Measurements from ENCODE around the gene SLC34A2. TPM values are rescaled to one million over a fixed set of nuclear protein-coding genes. Genes with fewer than 3 reads are reported as not detected.
A peak's percentile ranks its signal among the peaks of the same experiment; 100 is the strongest.

Gene SLC34A2
- total and polyA plus RNA-seq, 4 experiments from 2014 or later, result not detected

DNA sequence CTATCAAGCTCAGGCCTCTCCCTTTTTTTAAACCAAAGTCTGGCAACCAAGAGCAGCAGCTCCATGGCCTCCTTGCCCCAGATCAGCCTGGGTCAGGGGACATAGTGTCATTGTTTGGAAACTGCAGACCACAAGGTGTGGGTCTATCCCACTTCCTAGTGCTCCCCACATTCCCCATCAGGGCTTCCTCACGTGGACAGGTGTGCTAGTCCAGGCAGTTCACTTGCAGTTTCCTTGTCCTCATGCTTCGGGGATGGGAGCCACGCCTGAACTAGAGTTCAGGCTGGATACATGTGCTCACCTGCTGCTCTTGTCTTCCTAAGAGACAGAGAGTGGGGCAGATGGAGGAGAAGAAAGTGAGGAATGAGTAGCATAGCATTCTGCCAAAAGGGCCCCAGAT lies 21.5 kb downstream of the SLC34A2 start:
- no peak overlapping the region for H3K4me3 ChIP-seq (ENCODE audit: low read length in 2 of 2)
- Mint-ChIP-seq H3K9me3 (peaks cover 0 to 3% (median 0%) of the 10 kb centered on the region in 8 donors), H3K27me3 (peaks cover 0 to 4% of the 10 kb centered on the region in 2 donors), H3K36me3 (no peaks in the 10 kb centered on the region), H3K27ac (no peak overlapping the region), H3K4me1 (no peaks in the 10 kb centered on the region), H3K4me3 (no peak overlapping the region)
- ChIA-PET CTCF (ENCODE audit: partially characterized antibody) (no interaction called here), POLR2A (ENCODE audit: partially characterized antibody) (no interaction called here)
- intact Hi-C loops (cut with micrococcal nuclease), result no loop called here
- H3K36me3 ChIP-seq (ENCODE audit: insufficient read depth, low read length), result no peaks in the 10 kb centered on the region
- H3K9me3 ChIP-seq (ENCODE audit: control insufficient read depth in 1 of 2, low read length in 2 of 2), result no peaks in the 10 kb centered on the region
- no peak overlapping the region for H3K27ac ChIP-seq (ENCODE audit: low read depth, low read length)
- DNase-seq, result no peak
- no peaks in the 10 kb centered on the region for H3K27me3 ChIP-seq (ENCODE audit: insufficient read depth, low read length)
- H3K4me1 ChIP-seq (ENCODE audit: insufficient read depth, low read length), result no peaks in the 10 kb centered on the region

DNA sequence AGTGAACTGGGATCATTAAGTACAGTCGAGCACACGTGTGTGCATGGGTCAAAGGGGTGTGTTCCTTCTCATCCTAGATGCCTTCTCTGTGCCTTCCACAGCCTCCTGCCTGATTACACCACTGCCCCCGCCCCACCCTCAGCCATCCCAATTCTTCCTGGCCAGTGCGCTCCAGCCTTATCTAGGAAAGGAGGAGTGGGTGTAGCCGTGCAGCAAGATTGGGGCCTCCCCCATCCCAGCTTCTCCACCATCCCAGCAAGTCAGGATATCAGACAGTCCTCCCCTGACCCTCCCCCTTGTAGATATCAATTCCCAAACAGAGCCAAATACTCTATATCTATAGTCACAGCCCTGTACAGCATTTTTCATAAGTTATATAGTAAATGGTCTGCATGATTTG lies 22.3 kb downstream of the SLC34A2 start:
- no peak overlapping the region for H3K4me3 Mint-ChIP-seq
- H3K27me3 Mint-ChIP-seq, result peaks cover 0 to 4% of the 10 kb centered on the region in 2 donors
- Histone ChIP-seq H3K9me3 (ENCODE audit: control insufficient read depth in 1 of 2, low read length in 2 of 2) (no peaks in the 10 kb centered on the region), H3K36me3 (ENCODE audit: insufficient read depth, low read length) (no peaks in the 10 kb centered on the region), H3K27ac (ENCODE audit: low read depth, low read length) (no peak overlapping the region), H3K4me1 (ENCODE audit: insufficient read depth, low read length) (no peaks in the 10 kb centered on the region), H3K27me3 (ENCODE audit: insufficient read depth, low read length) (no peaks in the 10 kb centered on the region), H3K4me3 (ENCODE audit: low read length in 2 of 2) (no peak overlapping the region)
- POLR2A ChIA-PET (ENCODE audit: partially characterized antibody), result no interaction called here
- peaks cover 0 to 3% (median 0%) of the 10 kb centered on the region in 8 donors for H3K9me3 Mint-ChIP-seq
- DNase-seq, result no peak
- H3K4me1 Mint-ChIP-seq, result no peaks in the 10 kb centered on the region
- intact Hi-C loops (cut with micrococcal nuclease), result no loop called here
- H3K36me3 Mint-ChIP-seq, result no peaks in the 10 kb centered on the region
- CTCF ChIA-PET (ENCODE audit: partially characterized antibody), result no interaction called here
- H3K27ac Mint-ChIP-seq, result no peak overlapping the region

DNA sequence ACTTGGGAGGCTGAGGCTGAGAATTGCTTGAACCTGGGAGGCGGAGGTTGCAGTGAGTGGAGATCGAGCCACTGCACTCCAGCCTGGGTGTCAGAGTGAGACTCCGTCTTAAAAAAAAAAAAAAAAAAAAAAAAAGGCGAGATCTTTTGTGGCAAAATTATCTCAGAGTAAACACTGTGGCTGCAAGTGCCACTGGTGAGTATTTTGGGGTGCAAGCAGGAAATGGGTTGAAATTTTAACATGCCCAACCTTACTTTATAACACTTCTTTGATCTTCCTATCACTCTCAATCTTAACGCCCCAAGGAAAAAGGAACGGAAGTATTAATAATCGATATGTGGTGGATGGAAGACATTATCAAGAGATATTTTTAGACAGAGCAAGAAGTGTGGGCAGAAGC lies 32.1 kb downstream of the SLC34A2 start:
- ChIA-PET POLR2A (ENCODE audit: partially characterized antibody) (no interaction called here), CTCF (ENCODE audit: partially characterized antibody) (no interaction called here)
- Mint-ChIP-seq H3K27me3 (no peaks in the 10 kb centered on the region), H3K36me3 (peaks cover 0 to 2% of the 10 kb centered on the region in 2 donors), H3K27ac (no peak overlapping the region), H3K4me1 (no peaks in the 10 kb centered on the region), H3K9me3 (peaks cover 4 to 18% (median 14%) of the 10 kb centered on the region in 8 donors), H3K4me3 (no peak overlapping the region)
- no peak overlapping the region for H3K27ac ChIP-seq (ENCODE audit: low read depth, low read length)
- H3K27me3 ChIP-seq (ENCODE audit: insufficient read depth, low read length), result no peaks in the 10 kb centered on the region
- no peaks in the 10 kb centered on the region for H3K36me3 ChIP-seq (ENCODE audit: insufficient read depth, low read length)
- DNase-seq, result no peak
- H3K4me1 ChIP-seq (ENCODE audit: insufficient read depth, low read length), result no peaks in the 10 kb centered on the region
- no peak overlapping the region for H3K4me3 ChIP-seq (ENCODE audit: low read length in 2 of 2)
- no peaks in the 10 kb centered on the region for H3K9me3 ChIP-seq (ENCODE audit: control insufficient read depth in 1 of 2, low read length in 2 of 2)
- intact Hi-C loops (cut with micrococcal nuclease), result no loop called here

DNA sequence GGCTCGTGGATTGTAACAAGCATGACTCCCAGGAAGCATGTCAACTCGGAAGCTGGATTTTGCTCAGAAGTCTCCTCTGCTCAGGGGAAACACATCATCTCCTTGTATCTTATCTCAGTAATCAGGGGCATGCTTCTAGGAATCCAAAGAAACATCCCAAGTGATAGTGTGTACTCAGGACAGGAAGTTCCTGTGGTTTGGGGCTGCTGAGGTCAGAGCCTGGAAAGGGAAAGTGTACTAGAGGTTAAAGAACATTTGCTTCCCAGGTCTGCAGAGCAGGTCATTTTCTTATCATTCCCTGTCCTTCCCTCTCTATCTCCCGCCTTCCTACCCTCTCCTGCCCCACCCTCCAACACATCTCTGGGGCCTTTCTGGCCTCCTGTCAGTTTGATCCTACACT lies 38.8 kb downstream of the SLC34A2 start:
- POLR2A ChIA-PET (ENCODE audit: partially characterized antibody), result no interaction called here
- Mint-ChIP-seq H3K4me1 (no peaks in the 10 kb centered on the region), H3K4me3 (no peak overlapping the region), H3K9me3 (peaks cover 4 to 22% (median 15%) of the 10 kb centered on the region in 8 donors), H3K27ac (no peak overlapping the region), H3K27me3 (peaks cover 2 to 3% of the 10 kb centered on the region in 2 donors), H3K36me3 (peaks cover 4% of the 10 kb centered on the region in 2 donors)
- no peak for DNase-seq
- CTCF ChIA-PET (ENCODE audit: partially characterized antibody), result no interaction called here
- Histone ChIP-seq H3K4me1 (ENCODE audit: insufficient read depth, low read length) (no peaks in the 10 kb centered on the region), H3K4me3 (ENCODE audit: low read length in 2 of 2) (no peak overlapping the region), H3K27ac (ENCODE audit: low read depth, low read length) (no peak overlapping the region), H3K27me3 (ENCODE audit: insufficient read depth, low read length) (no peaks in the 10 kb centered on the region), H3K36me3 (ENCODE audit: insufficient read depth, low read length) (no peaks in the 10 kb centered on the region), H3K9me3 (ENCODE audit: control insufficient read depth in 1 of 2, low read length in 2 of 2) (no peaks in the 10 kb centered on the region)
- intact Hi-C loops (cut with micrococcal nuclease), result no loop called here

DNA sequence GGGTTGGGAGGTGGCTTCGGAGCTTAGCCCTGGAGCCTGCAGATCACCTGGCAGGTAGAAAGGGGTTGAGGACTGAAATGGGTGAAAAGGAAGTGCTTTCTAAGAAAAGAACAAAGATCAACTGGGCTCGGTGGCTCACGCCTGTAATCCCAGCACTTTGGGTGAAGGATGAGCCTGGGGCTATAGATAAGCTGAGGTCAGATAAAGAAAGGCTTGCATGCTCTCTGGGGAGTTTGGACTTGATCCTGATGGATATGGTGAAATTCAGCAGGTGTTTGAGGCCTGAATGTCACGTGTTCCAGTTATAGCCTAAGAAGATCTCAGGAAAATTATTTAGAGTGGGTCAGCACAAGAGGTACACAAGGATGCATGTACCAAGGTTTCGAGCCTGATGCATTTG lies 40.8 kb downstream of the SLC34A2 start:
- Histone ChIP-seq H3K4me3 (ENCODE audit: low read length in 2 of 2) (no peak overlapping the region), H3K27ac (ENCODE audit: low read depth, low read length) (no peak overlapping the region), H3K27me3 (ENCODE audit: insufficient read depth, low read length) (no peaks in the 10 kb centered on the region), H3K36me3 (ENCODE audit: insufficient read depth, low read length) (no peaks in the 10 kb centered on the region), H3K4me1 (ENCODE audit: insufficient read depth, low read length) (no peaks in the 10 kb centered on the region), H3K9me3 (ENCODE audit: control insufficient read depth in 1 of 2, low read length in 2 of 2) (no peaks in the 10 kb centered on the region)
- Mint-ChIP-seq H3K9me3 (peaks cover under 1 to 12% (median 7%) of the 10 kb centered on the region in 8 donors), H3K4me1 (no peaks in the 10 kb centered on the region), H3K4me3 (no peak overlapping the region), H3K27me3 (peaks cover 2 to 3% of the 10 kb centered on the region in 2 donors), H3K36me3 (peaks cover 1 to 4% of the 10 kb centered on the region in 2 donors), H3K27ac (no peak overlapping the region)
- intact Hi-C loops (cut with micrococcal nuclease), result no loop called here
- ChIA-PET CTCF (ENCODE audit: partially characterized antibody) (no interaction called here), POLR2A (ENCODE audit: partially characterized antibody) (no interaction called here)
- DNase-seq, result no peak

DNA sequence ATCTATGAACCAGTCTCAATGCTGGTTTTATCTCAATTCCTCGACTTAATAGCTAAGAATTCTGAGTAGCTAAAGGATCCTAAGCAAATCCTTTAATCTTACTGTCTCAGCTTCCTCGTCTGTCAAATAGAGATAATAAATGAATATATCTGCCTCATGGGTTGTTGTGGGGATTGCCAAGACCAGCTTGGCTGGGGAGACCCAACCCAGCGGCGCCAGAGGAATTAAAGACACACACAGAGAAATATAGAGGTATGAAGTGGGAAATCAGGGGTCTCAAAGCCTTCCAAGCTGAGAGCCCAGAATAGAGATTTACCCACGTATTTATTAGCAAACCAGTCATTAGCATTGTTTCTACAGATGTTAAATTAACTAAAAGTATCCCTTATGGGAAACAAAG lies 41.9 kb downstream of the SLC34A2 start:
- no peaks in the 10 kb centered on the region for H3K4me1 Mint-ChIP-seq
- Histone ChIP-seq H3K4me1 (ENCODE audit: insufficient read depth, low read length) (no peaks in the 10 kb centered on the region), H3K4me3 (ENCODE audit: low read length in 2 of 2) (no peak overlapping the region), H3K9me3 (ENCODE audit: control insufficient read depth in 1 of 2, low read length in 2 of 2) (no peaks in the 10 kb centered on the region), H3K36me3 (ENCODE audit: insufficient read depth, low read length) (no peaks in the 10 kb centered on the region), H3K27me3 (ENCODE audit: insufficient read depth, low read length) (no peaks in the 10 kb centered on the region), H3K27ac (ENCODE audit: low read depth, low read length) (no peak overlapping the region)
- no peak for DNase-seq
- no peak overlapping the region for H3K27ac Mint-ChIP-seq
- H3K9me3 Mint-ChIP-seq, result peaks cover 0 to 6% (median 2%) of the 10 kb centered on the region in 8 donors
- H3K27me3 Mint-ChIP-seq, result peaks cover 2 to 3% of the 10 kb centered on the region in 2 donors
- ChIA-PET CTCF (ENCODE audit: partially characterized antibody) (no interaction called here), POLR2A (ENCODE audit: partially characterized antibody) (no interaction called here)
- intact Hi-C loops (cut with micrococcal nuclease), result no loop called here
- H3K4me3 Mint-ChIP-seq, result no peak overlapping the region
- H3K36me3 Mint-ChIP-seq, result peaks cover 1 to 4% of the 10 kb centered on the region in 2 donors

DNA sequence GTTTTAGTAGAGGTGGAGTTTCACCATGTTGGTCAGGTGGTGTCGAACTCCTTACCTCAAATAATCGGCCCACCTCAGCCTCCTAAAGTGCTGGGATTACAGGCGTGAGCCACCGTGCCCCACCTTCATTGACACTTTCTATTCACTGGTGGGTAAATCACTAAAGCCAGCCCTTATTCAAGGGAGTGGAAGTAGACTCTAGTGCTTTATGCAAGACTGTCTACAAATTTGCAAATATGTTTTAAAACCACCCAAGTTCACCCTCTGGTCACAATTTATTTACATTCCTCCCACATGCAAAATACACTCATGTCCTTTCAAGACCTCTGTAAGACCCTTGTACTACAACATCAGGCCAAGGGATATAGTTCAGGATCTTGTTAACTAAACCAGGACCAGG lies 45.0 kb downstream of the SLC34A2 start:
- no peak overlapping the region for H3K27ac ChIP-seq (ENCODE audit: low read depth, low read length)
- no peak overlapping the region for H3K27ac Mint-ChIP-seq
- DNase-seq, result no peak
- H3K36me3 Mint-ChIP-seq, result no peaks in the 10 kb centered on the region
- H3K27me3 Mint-ChIP-seq, result peaks cover 0 to 2% of the 10 kb centered on the region in 2 donors
- intact Hi-C loops (cut with micrococcal nuclease), result no loop called here
- no peaks in the 10 kb centered on the region for H3K4me1 ChIP-seq (ENCODE audit: insufficient read depth, low read length)
- POLR2A ChIA-PET (ENCODE audit: partially characterized antibody), result no interaction called here
- no peaks in the 10 kb centered on the region for H3K4me1 Mint-ChIP-seq
- H3K36me3 ChIP-seq (ENCODE audit: insufficient read depth, low read length), result no peaks in the 10 kb centered on the region
- peaks cover 0 to 2% (median 0%) of the 10 kb centered on the region in 8 donors for H3K9me3 Mint-ChIP-seq
- no peak overlapping the region for H3K4me3 ChIP-seq (ENCODE audit: low read length in 2 of 2)
- no peak overlapping the region for H3K4me3 Mint-ChIP-seq
- H3K27me3 ChIP-seq (ENCODE audit: insufficient read depth, low read length), result no peaks in the 10 kb centered on the region
- CTCF ChIA-PET (ENCODE audit: partially characterized antibody), result no interaction called here
- H3K9me3 ChIP-seq (ENCODE audit: control insufficient read depth in 1 of 2, low read length in 2 of 2), result no peaks in the 10 kb centered on the region

DNA sequence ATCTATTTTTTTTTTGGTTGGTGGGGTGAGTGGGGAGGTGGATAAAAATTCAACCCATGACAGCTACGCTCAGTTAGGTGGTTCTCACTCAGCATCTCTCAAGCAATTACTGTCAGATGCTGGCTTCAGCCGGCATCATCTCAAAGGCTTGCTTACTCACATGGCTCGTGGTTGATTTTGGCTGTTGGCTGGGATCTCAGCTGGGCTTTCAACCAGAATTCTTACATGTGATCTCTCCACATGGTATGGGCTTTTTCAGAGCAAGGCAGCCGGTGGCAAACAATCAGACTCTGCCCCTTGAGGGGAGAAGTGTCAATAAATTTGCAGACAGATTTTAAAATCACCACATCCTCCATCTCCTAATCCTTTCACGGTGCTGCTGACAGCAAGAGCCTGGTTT lies 47.2 kb downstream of the SLC34A2 start:
- intact Hi-C loops (cut with micrococcal nuclease), result no loop called here
- no peak overlapping the region for H3K4me3 Mint-ChIP-seq
- DNase-seq, result no peak
- CTCF ChIA-PET (ENCODE audit: partially characterized antibody), result no interaction called here
- H3K4me1 ChIP-seq (ENCODE audit: insufficient read depth, low read length), result no peaks in the 10 kb centered on the region
- no peaks in the 10 kb centered on the region for H3K4me1 Mint-ChIP-seq
- peak overlapping the region in 1 of 7 donors; percentile 43 for H3K27ac Mint-ChIP-seq
- H3K36me3 Mint-ChIP-seq, result no peaks in the 10 kb centered on the region
- H3K27me3 Mint-ChIP-seq, result no peaks in the 10 kb centered on the region
- peaks cover 0 to 2% (median 0%) of the 10 kb centered on the region in 8 donors for H3K9me3 Mint-ChIP-seq
- no peaks in the 10 kb centered on the region for H3K27me3 ChIP-seq (ENCODE audit: insufficient read depth, low read length)
- no peaks in the 10 kb centered on the region for H3K36me3 ChIP-seq (ENCODE audit: insufficient read depth, low read length)
- no peaks in the 10 kb centered on the region for H3K9me3 ChIP-seq (ENCODE audit: control insufficient read depth in 1 of 2, low read length in 2 of 2)
- no peak overlapping the region for H3K27ac ChIP-seq (ENCODE audit: low read depth, low read length)
- POLR2A ChIA-PET (ENCODE audit: partially characterized antibody), result no interaction called here
- H3K4me3 ChIP-seq (ENCODE audit: low read length in 2 of 2), result no peak overlapping the region
